Lung (tissue), 12 donors: ENCODE measurements around the gene ENPP5. TPM values are rescaled to one million over a fixed set of nuclear protein-coding genes. Genes with fewer than 3 reads are reported as not detected.

Experiments
- ATAC-seq: fragments of 200-7000 bp; cut with Tn5 transposase; one replicate; pipeline ENCODE4 v1.9.1; 2020; ENCODE audit warnings: moderate number of reproducible peaks; ENCODE audit not compliant: insufficient read depth, low FRiP score
- DNase-seq, 3 donors: peaks; one replicate each; pipeline ENCODE4 v3.0.0-alpha.2; 2013 to 2017
- H3K27ac ChIP-seq, 2 donors: one replicate each; pipeline ENCODE4 v1.5.1; 2013; ENCODE audit warnings: mild to moderate bottlenecking in 2 of 2, moderate library complexity in 2 of 2, control low read depth in 1 of 2, inconsistent platforms in 1 of 2, low read depth in 1 of 2, low read length in 1 of 2
- H3K27me3 ChIP-seq, 3 donors: one replicate each; pipeline ENCODE4 v1.5.1; 2013; ENCODE audit warnings: low read length in 2 of 3; ENCODE audit not compliant: control insufficient read depth in 3 of 3, insufficient read depth in 3 of 3
- H3K36me3 ChIP-seq, 4 donors: one replicate each; pipeline ENCODE4 v1.5.1; 2013; ENCODE audit warnings: low read length in 4 of 4, mild to moderate bottlenecking in 1 of 4, moderate library complexity in 1 of 4; ENCODE audit not compliant: control insufficient read depth in 4 of 4, insufficient read depth in 4 of 4
- H3K4me1 ChIP-seq, 5 donors: one replicate each; pipeline ENCODE4 v1.5.1; 2013; ENCODE audit warnings: low read length in 5 of 5, mild to moderate bottlenecking in 2 of 5, moderate library complexity in 1 of 5; ENCODE audit not compliant: control insufficient read depth in 5 of 5, insufficient read depth in 5 of 5
- H3K4me3 ChIP-seq: one replicate; pipeline ENCODE4 v1.5.1; 2013; ENCODE audit warnings: mild to moderate bottlenecking, control low read depth, moderate library complexity
- H3K9ac ChIP-seq, 2 donors: one replicate each; pipeline ENCODE4 v1.5.1; 2013; ENCODE audit warnings: low read length in 2 of 2, control low read depth in 1 of 2; ENCODE audit not compliant: insufficient read depth in 1 of 2
- H3K9me3 ChIP-seq, 4 donors: one replicate each; pipeline ENCODE4 v1.5.1; 2013; ENCODE audit warnings: low read length in 3 of 4, mild to moderate bottlenecking in 1 of 4, moderate library complexity in 1 of 4; ENCODE audit not compliant: control insufficient read depth in 4 of 4, insufficient read depth in 3 of 4
- WGBS, 2 donors: extraction: QIAGEN DNeasy Blood & Tissue Kit; methylation state at CpG; one replicate each; pipeline ENCODE4 v1.1.7; 2013; 5-methylcytosine and 5-hydroxymethylcytosine counted together
- polyA plus RNA-seq, 2 donors: library from polyadenylated mRNA; stranded (reverse); fragments of 200-250 nt; gene quantifications; one replicate each; pipeline ENCODE4 v1.2.1, GENCODE V29; 2013
- total RNA-seq, 2 donors: library from RNA; depleted of rRNA in 1 of 2; stranded (reverse); fragments of >200 nt in 1 of 2; gene quantifications; one replicate each; pipeline ENCODE4 v1.2.1, GENCODE V29; 2014 to 2021
- TF ChIP-seq, protein P1 (sequence below): IDR thresholded peaks from 2 replicates; pipeline ENCODE4 v1.5.1; 2012; ENCODE audit warnings: mild to moderate bottlenecking; ENCODE audit errors: control extremely low read depth, extremely low read depth
- donor health status: control.
- donor health status: control.
- donor health status: Bipolar disorder and iron deficiency.
- donor health status: healthy.
- donor health status: DM: yes; HTN: yes; CAD: no.

Gene ENPP5
- total and polyA plus RNA-seq, 4 donors = 5.0 to 19.2 (median 8.4) TPM

- Histone ChIP-seq H3K4me1 (peaks cover 0 to 5% (median 0%) of the 10 kb centered on the region in 5 donors), H3K4me3 (no peak overlapping the region), H3K27ac (no peak overlapping the region), H3K9me3 (peaks cover 0 to 5% (median 1%) of the 10 kb centered on the region in 4 donors), H3K27me3 (no peaks in the 10 kb centered on the region), H3K36me3 (no peaks in the 10 kb centered on the region), H3K9ac (no peak overlapping the region)
- 96 to 97% methylated on average over 29 of the region's 29 CpGs for WGBS, 2 donors
- DNase-seq (no peak), ATAC-seq (no peak)
- TF ChIP-seq, protein P1, sequence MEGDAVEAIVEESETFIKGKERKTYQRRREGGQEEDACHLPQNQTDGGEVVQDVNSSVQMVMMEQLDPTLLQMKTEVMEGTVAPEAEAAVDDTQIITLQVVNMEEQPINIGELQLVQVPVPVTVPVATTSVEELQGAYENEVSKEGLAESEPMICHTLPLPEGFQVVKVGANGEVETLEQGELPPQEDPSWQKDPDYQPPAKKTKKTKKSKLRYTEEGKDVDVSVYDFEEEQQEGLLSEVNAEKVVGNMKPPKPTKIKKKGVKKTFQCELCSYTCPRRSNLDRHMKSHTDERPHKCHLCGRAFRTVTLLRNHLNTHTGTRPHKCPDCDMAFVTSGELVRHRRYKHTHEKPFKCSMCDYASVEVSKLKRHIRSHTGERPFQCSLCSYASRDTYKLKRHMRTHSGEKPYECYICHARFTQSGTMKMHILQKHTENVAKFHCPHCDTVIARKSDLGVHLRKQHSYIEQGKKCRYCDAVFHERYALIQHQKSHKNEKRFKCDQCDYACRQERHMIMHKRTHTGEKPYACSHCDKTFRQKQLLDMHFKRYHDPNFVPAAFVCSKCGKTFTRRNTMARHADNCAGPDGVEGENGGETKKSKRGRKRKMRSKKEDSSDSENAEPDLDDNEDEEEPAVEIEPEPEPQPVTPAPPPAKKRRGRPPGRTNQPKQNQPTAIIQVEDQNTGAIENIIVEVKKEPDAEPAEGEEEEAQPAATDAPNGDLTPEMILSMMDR = no peak
These were observed 34.3 kb upstream of the ENPP5 start for GRCh38 chr6:46204880-46205650.

- H3K4me3 ChIP-seq = no peak overlapping the region
- H3K4me1 ChIP-seq = peaks cover 0 to 5% (median 0%) of the 10 kb centered on the region in 5 donors
- TF ChIP-seq, protein P1 = no peak
- no peak overlapping the region for H3K27ac ChIP-seq
- peaks cover 0 to 5% (median 1%) of the 10 kb centered on the region in 4 donors for H3K9me3 ChIP-seq
- no peaks in the 10 kb centered on the region for H3K36me3 ChIP-seq
- H3K9ac ChIP-seq = no peak overlapping the region
- ATAC-seq (no peak), DNase-seq (peak; percentile 71 to 90 (median 79))
- no peaks in the 10 kb centered on the region for H3K27me3 ChIP-seq
- 69 to 76% methylated on average over 1 to 2 of the region's 2 CpGs for WGBS, 2 donors
These were observed 32.8 kb upstream of the ENPP5 start for GRCh38 chr6:46203391-46204177.

DNA sequence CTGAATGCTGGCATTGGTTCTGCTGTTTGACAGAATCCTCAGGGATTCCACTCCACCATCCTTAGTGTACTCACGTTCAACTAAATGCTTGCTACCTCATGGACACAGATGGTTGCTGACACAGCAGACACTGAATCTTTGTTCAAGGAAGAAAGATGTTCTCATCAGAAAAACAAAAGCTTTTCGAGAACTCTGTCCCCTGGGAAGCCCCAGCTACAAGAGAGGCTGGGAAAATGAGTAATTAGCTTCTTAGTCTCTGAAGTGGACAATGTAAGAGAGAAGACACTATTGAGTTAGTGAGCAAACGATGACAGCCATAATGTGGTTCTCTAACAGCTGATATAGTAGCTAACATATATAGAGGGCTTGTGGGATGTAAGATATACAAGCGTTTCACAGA lies 30.9 kb upstream of the ENPP5 start:
- H3K4me3 ChIP-seq = no peak overlapping the region
- TF ChIP-seq, protein P1 = no peak
- 83 to 92% methylated on average over 4 of the region's 4 CpGs for WGBS, 2 donors
- H3K27me3 ChIP-seq = no peaks in the 10 kb centered on the region
- no peak overlapping the region for H3K9ac ChIP-seq
- H3K4me1 ChIP-seq = peaks cover 0 to 5% (median 0%) of the 10 kb centered on the region in 5 donors
- H3K36me3 ChIP-seq = no peaks in the 10 kb centered on the region
- no peak overlapping the region for H3K27ac ChIP-seq
- peaks cover 0 to 5% (median 1%) of the 10 kb centered on the region in 4 donors for H3K9me3 ChIP-seq
- ATAC-seq = no peak
- no peak for DNase-seq
